ENCODE results near the gene SLC25A47.

Gene SLC25A47

GRCh38 chr14:100333311-100333710, 10.2 kb downstream of the SLC25A47 start:
- H2BK15ac ChIP-seq (replicated peaks; ENCODE audit: low read depth) = no peak overlapping the region
- no peak overlapping the region for H4K5ac ChIP-seq (ENCODE audit: low read length)
- no peak overlapping the region for H3K9ac ChIP-seq (ENCODE audit: low read length)
- H2BK5ac ChIP-seq (ENCODE audit: low read length) = no peak overlapping the region
- no peak overlapping the region for H2BK120ac ChIP-seq (ENCODE audit: low read depth, low read length)
- H3K18ac ChIP-seq (ENCODE audit: low read length) = no peak overlapping the region
- peaks cover 15% of the 10 kb centered on the region for H3K36me3 ChIP-seq (ENCODE audit: control insufficient read depth, insufficient read depth, low read length)
- H4K8ac ChIP-seq (ENCODE audit: low read depth, low read length) = no peak overlapping the region
- no peaks in the 10 kb centered on the region for H3K4me1 ChIP-seq (ENCODE audit: control insufficient read depth, low read depth, low read length)
- DNase-seq = no peak
- H3K27ac ChIP-seq (ENCODE audit: low read depth, low read length) = no peak overlapping the region
- no peaks in the 10 kb centered on the region for H3K79me1 ChIP-seq (ENCODE audit: low read length)
- no peak overlapping the region for H3K4me2 ChIP-seq (ENCODE audit: low read length)
- H3K4ac ChIP-seq (ENCODE audit: low read depth, low read length) = no peak overlapping the region
- H2AK5ac ChIP-seq (ENCODE audit: low read length) = no peak overlapping the region
- no peaks in the 10 kb centered on the region for H3K79me2 ChIP-seq (ENCODE audit: control insufficient read depth, insufficient read depth, low read length)
- H3K4me3 ChIP-seq (ENCODE audit: low read length) = no peak overlapping the region
- WGBS (ENCODE audit: extremely low coverage, insufficient coverage, low lambda C conversion rate) = no CpG with 5 or more reads among the region's 8 CpGs
- no peaks in the 10 kb centered on the region for H3K27me3 ChIP-seq (ENCODE audit: insufficient read depth, low read length, poor library complexity)
- no peak overlapping the region for H3K56ac ChIP-seq (ENCODE audit: low read length)
- no peak overlapping the region for H3K23ac ChIP-seq (ENCODE audit: low read length)

DNA sequence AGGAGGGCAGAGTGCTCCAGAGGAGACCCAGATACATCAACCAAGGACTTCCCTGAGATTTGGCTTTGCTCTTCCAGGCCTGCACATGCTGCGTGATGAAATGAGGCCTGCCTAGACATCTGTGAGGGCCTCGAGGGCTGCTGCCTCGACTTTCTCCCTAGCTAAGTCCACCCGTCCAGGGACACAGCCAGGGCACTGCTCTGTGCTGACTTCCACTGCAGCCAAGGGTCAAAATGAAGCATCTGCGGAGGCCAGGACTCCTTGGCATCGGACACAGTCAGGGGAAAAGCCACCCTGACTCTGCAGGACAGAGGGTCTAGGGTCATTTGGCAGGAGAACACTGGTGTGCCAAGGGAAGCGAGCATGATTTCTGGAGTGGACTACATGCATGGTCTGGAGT, 10.7 kb downstream of the SLC25A47 start:
- no peak overlapping the region for H2BK5ac ChIP-seq (ENCODE audit: low read length)

GRCh38 chr14:100334904-100335303, 11.8 kb downstream of the SLC25A47 start:
- Histone ChIP-seq H3K23ac (ENCODE audit: low read length) (no peak overlapping the region), H3K4ac (ENCODE audit: low read depth, low read length) (no peak overlapping the region), H4K5ac (ENCODE audit: low read length) (no peak overlapping the region), H3K56ac (ENCODE audit: low read length) (no peak overlapping the region), H3K79me2 (ENCODE audit: control insufficient read depth, insufficient read depth, low read length) (no peaks in the 10 kb centered on the region), H3K36me3 (ENCODE audit: control insufficient read depth, insufficient read depth, low read length) (peaks cover 17% of the 10 kb centered on the region), H3K79me1 (ENCODE audit: low read length) (no peaks in the 10 kb centered on the region), H3K18ac (ENCODE audit: low read length) (no peak overlapping the region), H2BK15ac (replicated peaks; ENCODE audit: low read depth) (no peak overlapping the region), H3K9ac (ENCODE audit: low read length) (no peak overlapping the region), H3K4me3 (ENCODE audit: low read length) (no peak overlapping the region), H2BK120ac (ENCODE audit: low read depth, low read length) (no peak overlapping the region), H3K4me2 (ENCODE audit: low read length) (no peak overlapping the region), H2BK5ac (ENCODE audit: low read length) (no peak overlapping the region), H3K4me1 (ENCODE audit: control insufficient read depth, low read depth, low read length) (no peaks in the 10 kb centered on the region), H3K27me3 (ENCODE audit: insufficient read depth, low read length, poor library complexity) (no peaks in the 10 kb centered on the region), H4K8ac (ENCODE audit: low read depth, low read length) (no peak overlapping the region), H2AK5ac (ENCODE audit: low read length) (no peak overlapping the region), H3K27ac (ENCODE audit: low read depth, low read length) (no peak overlapping the region)
- no CpG with 5 or more reads among the region's 12 CpGs for WGBS (ENCODE audit: extremely low coverage, insufficient coverage, low lambda C conversion rate)
- no peak for DNase-seq

More for the DNA sequence above, 10.7 kb downstream of the SLC25A47 start:
- no peak overlapping the region for H2AK5ac ChIP-seq (ENCODE audit: low read length)
- no peak overlapping the region for H3K18ac ChIP-seq (ENCODE audit: low read length)
- DNase-seq = no peak
- no peaks in the 10 kb centered on the region for H3K79me2 ChIP-seq (ENCODE audit: control insufficient read depth, insufficient read depth, low read length)
- H4K8ac ChIP-seq (ENCODE audit: low read depth, low read length) = no peak overlapping the region
- H3K4me3 ChIP-seq (ENCODE audit: low read length) = no peak overlapping the region
- no peak overlapping the region for H3K23ac ChIP-seq (ENCODE audit: low read length)
- H3K4ac ChIP-seq (ENCODE audit: low read depth, low read length) = no peak overlapping the region
- no peak overlapping the region for H3K27ac ChIP-seq (ENCODE audit: low read depth, low read length)
- H3K27me3 ChIP-seq (ENCODE audit: insufficient read depth, low read length, poor library complexity) = no peaks in the 10 kb centered on the region
- H4K5ac ChIP-seq (ENCODE audit: low read length) = no peak overlapping the region
- no peak overlapping the region for H3K9ac ChIP-seq (ENCODE audit: low read length)
- no peak overlapping the region for H2BK120ac ChIP-seq (ENCODE audit: low read depth, low read length)
- H2BK15ac ChIP-seq (replicated peaks; ENCODE audit: low read depth) = no peak overlapping the region
- H3K79me1 ChIP-seq (ENCODE audit: low read length) = no peaks in the 10 kb centered on the region
- H3K56ac ChIP-seq (ENCODE audit: low read length) = no peak overlapping the region
- H3K36me3 ChIP-seq (ENCODE audit: control insufficient read depth, insufficient read depth, low read length) = peaks cover 15% of the 10 kb centered on the region
- H3K4me2 ChIP-seq (ENCODE audit: low read length) = no peak overlapping the region
- WGBS (ENCODE audit: extremely low coverage, insufficient coverage, low lambda C conversion rate) = no CpG with 5 or more reads among the region's 7 CpGs
- H3K4me1 ChIP-seq (ENCODE audit: control insufficient read depth, low read depth, low read length) = no peaks in the 10 kb centered on the region

DNA sequence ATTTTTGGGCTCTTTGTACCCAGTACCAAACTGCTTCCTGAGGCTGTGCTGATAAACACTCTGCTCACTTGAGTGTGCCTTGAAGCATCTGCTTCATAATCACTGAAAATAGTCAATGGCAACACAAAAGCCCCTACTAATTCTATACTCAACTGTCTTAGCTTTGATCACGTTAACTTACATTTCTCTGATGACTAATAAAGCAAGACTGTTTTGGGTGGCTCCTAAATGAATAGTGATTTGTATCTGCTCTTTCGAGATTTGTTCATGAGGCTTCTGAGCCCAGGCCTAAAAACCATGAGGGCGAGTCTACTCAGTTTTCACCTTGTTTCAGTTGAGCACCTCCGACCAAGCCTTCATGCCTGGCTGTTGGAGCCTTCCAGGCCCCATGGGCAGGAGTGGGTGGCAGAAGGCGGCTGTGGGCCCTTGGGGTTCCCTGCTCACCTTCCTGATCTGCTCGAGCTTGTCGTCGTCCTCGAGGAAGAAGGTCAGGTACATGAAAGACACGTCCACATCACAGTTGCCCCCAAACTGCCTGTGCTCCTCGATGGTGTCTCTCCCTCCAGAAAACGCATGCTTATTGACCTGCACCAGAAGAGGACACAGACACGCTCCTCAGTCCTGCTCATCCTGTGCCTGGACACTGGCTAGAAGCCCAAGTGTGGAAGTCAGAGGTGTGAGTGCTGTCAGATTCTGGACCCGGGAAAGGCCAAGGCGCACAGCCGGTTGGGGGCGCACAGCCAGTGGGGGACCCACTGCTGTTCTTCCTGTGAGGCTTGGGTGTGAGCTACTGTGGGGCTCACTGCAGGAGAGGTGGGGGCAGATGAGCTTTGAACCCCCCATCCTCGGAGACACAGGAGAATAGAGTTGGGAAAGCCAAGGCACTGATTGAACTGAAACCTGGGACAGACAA, 13.7 kb downstream of the SLC25A47 start:
- Histone ChIP-seq H2BK15ac (replicated peaks; ENCODE audit: low read depth) (no peak overlapping the region), H3K79me1 (ENCODE audit: low read length) (no peaks in the 10 kb centered on the region), H3K27me3 (ENCODE audit: insufficient read depth, low read length, poor library complexity) (no peaks in the 10 kb centered on the region), H2AK5ac (ENCODE audit: low read length) (no peak overlapping the region), H4K5ac (ENCODE audit: low read length) (no peak overlapping the region), H3K4ac (ENCODE audit: low read depth, low read length) (no peak overlapping the region), H3K56ac (ENCODE audit: low read length) (no peak overlapping the region), H3K4me2 (ENCODE audit: low read length) (no peak overlapping the region), H3K4me1 (ENCODE audit: control insufficient read depth, low read depth, low read length) (no peaks in the 10 kb centered on the region), H3K18ac (ENCODE audit: low read length) (no peak overlapping the region), H3K36me3 (ENCODE audit: control insufficient read depth, insufficient read depth, low read length) (peaks cover 31% of the 10 kb centered on the region), H3K9ac (ENCODE audit: low read length) (no peak overlapping the region), H4K8ac (ENCODE audit: low read depth, low read length) (no peak overlapping the region), H3K27ac (ENCODE audit: low read depth, low read length) (no peak overlapping the region), H3K23ac (ENCODE audit: low read length) (no peak overlapping the region), H2BK5ac (ENCODE audit: low read length) (no peak overlapping the region), H3K79me2 (ENCODE audit: control insufficient read depth, insufficient read depth, low read length) (no peaks in the 10 kb centered on the region), H3K4me3 (ENCODE audit: low read length) (no peak overlapping the region), H2BK120ac (ENCODE audit: low read depth, low read length) (no peak overlapping the region)
- DNase-seq = no peak
- WGBS (ENCODE audit: extremely low coverage, insufficient coverage, low lambda C conversion rate) = no CpG with 5 or more reads among the region's 18 CpGs

GRCh38 chr14:100339766-100340422, 16.8 kb downstream of the SLC25A47 start:
- Histone ChIP-seq H4K8ac (ENCODE audit: low read depth, low read length) (no peak overlapping the region), H3K36me3 (ENCODE audit: control insufficient read depth, insufficient read depth, low read length) (peaks cover 30% of the 10 kb centered on the region), H2BK15ac (replicated peaks; ENCODE audit: low read depth) (no peak overlapping the region), H3K27me3 (ENCODE audit: insufficient read depth, low read length, poor library complexity) (no peaks in the 10 kb centered on the region), H3K79me2 (ENCODE audit: control insufficient read depth, insufficient read depth, low read length) (no peaks in the 10 kb centered on the region), H4K5ac (ENCODE audit: low read length) (no peak overlapping the region), H3K27ac (ENCODE audit: low read depth, low read length) (no peak overlapping the region), H3K4me1 (ENCODE audit: control insufficient read depth, low read depth, low read length) (no peaks in the 10 kb centered on the region), H3K18ac (ENCODE audit: low read length) (no peak overlapping the region), H3K4me3 (ENCODE audit: low read length) (no peak overlapping the region), H3K9ac (ENCODE audit: low read length) (no peak overlapping the region), H3K4me2 (ENCODE audit: low read length) (no peak overlapping the region), H3K23ac (ENCODE audit: low read length) (no peak overlapping the region), H2BK5ac (ENCODE audit: low read length) (no peak overlapping the region), H2AK5ac (ENCODE audit: low read length) (no peak overlapping the region), H3K56ac (ENCODE audit: low read length) (no peak overlapping the region), H3K79me1 (ENCODE audit: low read length) (no peaks in the 10 kb centered on the region), H3K4ac (ENCODE audit: low read depth, low read length) (no peak overlapping the region), H2BK120ac (ENCODE audit: low read depth, low read length) (no peak overlapping the region)
- no CpG with 5 or more reads among the region's 6 CpGs for WGBS (ENCODE audit: extremely low coverage, insufficient coverage, low lambda C conversion rate)
- no peak for DNase-seq

All from mesendoderm (in vitro differentiated cells).